ENCODE data around the gene RTF2. TPM values are rescaled to one million over a fixed set of nuclear protein-coding genes. Genes with fewer than 3 reads are reported as not detected.
"Not testable (repeated sequence)": the region's sequence is repeated elsewhere in the genome, so short reads cannot be mapped to it uniquely, and the experiment has no call there.

Gene RTF2
- total RNA-seq, 1 donor from 2014 or later = 42.4 TPM

GRCh38 chr20:56527521-56527920 lies 59.1 kb downstream of the RTF2 start:
- no peaks in the 10 kb centered on the region for H3K27me3 ChIP-seq
- H3K36me3 ChIP-seq = no peaks in the 10 kb centered on the region
- TF ChIP-seq EZH2phosphoT487 (IDR thresholded peaks at IDR 0.05) = no peak
- no peak for TF ChIP-seq CTCF (IDR thresholded peaks at IDR 0.05)
- TF ChIP-seq EZH2 (IDR thresholded peaks at IDR 0.05) = no peak
- H3K9ac ChIP-seq = no peak overlapping the region
- H2AFZ ChIP-seq (replicated peaks) = no peak overlapping the region
- no peak overlapping the region for H3K4me3 ChIP-seq
- no peaks in the 10 kb centered on the region for H4K20me1 ChIP-seq (ENCODE audit: low read depth)
- H3K4me1 ChIP-seq = no peaks in the 10 kb centered on the region
- H3K9me3 Mint-ChIP-seq = no peaks in the 10 kb centered on the region
- no peak overlapping the region for H3K4me2 ChIP-seq
- H3K27ac Mint-ChIP-seq = no peak overlapping the region
- H3K36me3 Mint-ChIP-seq = no peaks in the 10 kb centered on the region
- no peaks in the 10 kb centered on the region for H3F3A ChIP-seq (ENCODE audit: low read depth)
- no peak overlapping the region for H3K4me3 Mint-ChIP-seq
- H3K4me1 Mint-ChIP-seq = no peaks in the 10 kb centered on the region
- no peak overlapping the region for H3K27ac ChIP-seq
- no peaks in the 10 kb centered on the region for H3K79me2 ChIP-seq (ENCODE audit: low read depth)
- H3K9me3 ChIP-seq (ENCODE audit: low read depth) = no peaks in the 10 kb centered on the region
- no peak for DNase-seq (ENCODE audit: low spot score)
- H3K27me3 Mint-ChIP-seq (ENCODE audit: insufficient read depth, low read depth) = peaks cover 4% of the 10 kb centered on the region

GRCh38 chr20:56532946-56533345 lies 64.5 kb downstream of the RTF2 start, which contains the start of gene FAM209B:
FAM209B (plus strand) TSS chr20:56533246; CDS start chr20:56533342, 96 bp downstream.
- not testable (repeated sequence) for H3K4me2 ChIP-seq, H3K27me3 ChIP-seq, H3K27ac Mint-ChIP-seq

GRCh38 chr20:56537997-56538396 lies 69.6 kb downstream of the RTF2 start:
- Mint-ChIP-seq H3K27ac (no peak overlapping the region), H3K9me3 (no peaks in the 10 kb centered on the region), H3K27me3 (ENCODE audit: insufficient read depth, low read depth) (peaks cover 3% of the 10 kb centered on the region), H3K4me1 (peaks cover 3% of the 10 kb centered on the region), H3K36me3 (no peaks in the 10 kb centered on the region), H3K4me3 (no peak overlapping the region)
- Histone ChIP-seq H3K4me2 (no peak overlapping the region), H3K79me2 (ENCODE audit: low read depth) (no peaks in the 10 kb centered on the region), H3K27me3 (no peaks in the 10 kb centered on the region), H3K27ac (no peak overlapping the region), H3K4me1 (no peaks in the 10 kb centered on the region), H3K4me3 (no peak overlapping the region), H3K9ac (no peak overlapping the region), H3F3A (ENCODE audit: low read depth) (no peaks in the 10 kb centered on the region), H3K9me3 (ENCODE audit: low read depth) (no peaks in the 10 kb centered on the region), H4K20me1 (ENCODE audit: low read depth) (no peaks in the 10 kb centered on the region), H3K36me3 (no peaks in the 10 kb centered on the region), H2AFZ (replicated peaks) (no peak overlapping the region)
- no peak for DNase-seq (ENCODE audit: low spot score)
- TF ChIP-seq CTCF (IDR thresholded peaks at IDR 0.05) (no peak), EZH2 (IDR thresholded peaks at IDR 0.05) (no peak), EZH2phosphoT487 (IDR thresholded peaks at IDR 0.05) (no peak)

More at GRCh38 chr20:56532946-56533345, 64.5 kb downstream of the RTF2 start, which contains the start of gene FAM209B:
- H3K79me2 ChIP-seq (ENCODE audit: low read depth); H2AFZ ChIP-seq (replicated peaks); H3K4me3 Mint-ChIP-seq; H3K27me3 Mint-ChIP-seq (ENCODE audit: insufficient read depth, low read depth); H3K36me3 ChIP-seq; H3K9ac ChIP-seq; H3K4me3 ChIP-seq; DNase-seq (ENCODE audit: low spot score); H3K36me3 Mint-ChIP-seq; H3K4me1 Mint-ChIP-seq; H3K9me3 Mint-ChIP-seq; H4K20me1 ChIP-seq (ENCODE audit: low read depth); H3K4me1 ChIP-seq; H3K9me3 ChIP-seq (ENCODE audit: low read depth); H3F3A ChIP-seq (ENCODE audit: low read depth); H3K27ac ChIP-seq: not testable (repeated sequence)

GRCh38 chr20:56540415-56540814 lies 72.0 kb downstream of the RTF2 start:
- peaks cover 3% of the 10 kb centered on the region for H3K4me1 Mint-ChIP-seq
- no peak overlapping the region for H3K27ac Mint-ChIP-seq
- H3K9me3 Mint-ChIP-seq = no peaks in the 10 kb centered on the region
- Histone ChIP-seq H3K4me3 (no peak overlapping the region), H2AFZ (replicated peaks) (no peak overlapping the region), H3K27me3 (no peaks in the 10 kb centered on the region), H3F3A (ENCODE audit: low read depth) (no peaks in the 10 kb centered on the region), H3K4me2 (no peak overlapping the region), H3K27ac (no peak overlapping the region), H3K4me1 (no peaks in the 10 kb centered on the region), H3K79me2 (ENCODE audit: low read depth) (no peaks in the 10 kb centered on the region), H3K9ac (no peak overlapping the region), H3K36me3 (no peaks in the 10 kb centered on the region), H4K20me1 (ENCODE audit: low read depth) (no peaks in the 10 kb centered on the region), H3K9me3 (ENCODE audit: low read depth) (no peaks in the 10 kb centered on the region)
- DNase-seq (ENCODE audit: low spot score) = no peak
- H3K36me3 Mint-ChIP-seq = no peaks in the 10 kb centered on the region
- TF ChIP-seq EZH2phosphoT487 (IDR thresholded peaks at IDR 0.05) (no peak), CTCF (IDR thresholded peaks at IDR 0.05) (no peak), EZH2 (IDR thresholded peaks at IDR 0.05) (no peak)
- H3K4me3 Mint-ChIP-seq = no peak overlapping the region
- no peaks in the 10 kb centered on the region for H3K27me3 Mint-ChIP-seq (ENCODE audit: insufficient read depth, low read depth)
